Fibroblast of lung (primary cell): Measurements from ENCODE around the gene PDE5A.
A peak's percentile ranks its signal among the peaks of the same experiment; 100 is the strongest.

ENCODE experiments used
- EZH2 ChIP-seq: IDR thresholded peaks from 2 replicates; pipeline ENCODE4 v1.5.1; 2012; ENCODE audit warnings: low read length, control low read depth, mild to moderate bottlenecking; ENCODE audit errors: missing control alignments
- TF ChIP-seq, protein P1 (sequence below), 2 donors: IDR thresholded peaks in 1 of 2; conservative IDR thresholded peaks in 1 of 2; 1 replicate in 1 of 2; 2 replicates in 1 of 2; pipeline ENCODE4 v1.5.1; 2011 to 2012; ENCODE audit warnings: low read length in 2 of 2, control low read depth in 1 of 2, inconsistent platforms in 1 of 2, low read depth in 1 of 2, mild to moderate bottlenecking in 1 of 2

DNA sequence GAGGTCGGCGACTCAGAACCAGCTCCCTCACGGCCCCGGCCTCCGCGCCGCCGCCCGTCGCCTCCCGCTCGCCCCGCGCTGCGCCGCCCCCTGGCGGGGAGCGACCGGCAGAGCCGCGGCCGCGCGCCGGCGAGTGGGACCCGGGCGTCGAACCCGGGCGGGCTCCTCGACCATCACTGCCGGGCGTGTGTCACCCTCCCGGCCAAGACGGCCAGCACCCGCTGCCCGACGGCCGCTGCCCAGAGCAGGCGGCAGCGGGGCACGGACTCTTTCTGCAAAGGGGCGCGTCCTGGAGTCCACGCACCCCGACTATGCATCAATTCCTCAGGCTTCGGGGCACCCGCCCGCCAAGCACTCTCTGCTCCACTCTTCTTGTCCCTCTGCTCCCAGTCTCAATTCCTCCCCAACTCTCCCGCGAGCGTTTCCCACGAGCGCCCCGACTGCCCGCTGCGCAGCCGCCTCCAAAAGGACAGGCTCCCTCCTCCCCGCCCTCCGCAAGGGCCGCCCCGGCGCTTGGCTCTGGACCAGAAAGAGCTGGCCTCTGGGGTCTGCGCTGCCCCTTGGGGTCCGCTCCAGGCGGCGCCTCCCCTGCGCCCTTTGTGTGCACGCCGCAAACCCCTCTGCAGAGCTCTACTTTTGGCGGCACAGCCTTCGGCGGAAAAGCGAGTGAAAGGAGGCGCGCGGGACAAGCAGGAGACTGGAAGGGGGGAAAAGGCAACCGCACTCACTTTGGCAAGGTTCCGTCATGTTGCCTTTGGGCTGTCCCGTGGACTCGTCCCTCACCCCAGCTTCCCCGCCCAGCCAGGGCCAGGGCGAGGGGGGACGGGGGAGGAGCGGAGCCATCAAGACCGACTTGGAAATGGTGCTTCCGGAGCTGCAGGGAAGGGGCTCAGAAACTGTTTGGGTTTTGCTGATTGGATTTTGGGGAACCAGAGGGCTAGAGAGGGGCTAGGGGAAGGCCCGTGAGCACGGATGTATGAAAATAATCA, 1.0 kb downstream of the PDE5A start:
- TF ChIP-seq, protein P1, sequence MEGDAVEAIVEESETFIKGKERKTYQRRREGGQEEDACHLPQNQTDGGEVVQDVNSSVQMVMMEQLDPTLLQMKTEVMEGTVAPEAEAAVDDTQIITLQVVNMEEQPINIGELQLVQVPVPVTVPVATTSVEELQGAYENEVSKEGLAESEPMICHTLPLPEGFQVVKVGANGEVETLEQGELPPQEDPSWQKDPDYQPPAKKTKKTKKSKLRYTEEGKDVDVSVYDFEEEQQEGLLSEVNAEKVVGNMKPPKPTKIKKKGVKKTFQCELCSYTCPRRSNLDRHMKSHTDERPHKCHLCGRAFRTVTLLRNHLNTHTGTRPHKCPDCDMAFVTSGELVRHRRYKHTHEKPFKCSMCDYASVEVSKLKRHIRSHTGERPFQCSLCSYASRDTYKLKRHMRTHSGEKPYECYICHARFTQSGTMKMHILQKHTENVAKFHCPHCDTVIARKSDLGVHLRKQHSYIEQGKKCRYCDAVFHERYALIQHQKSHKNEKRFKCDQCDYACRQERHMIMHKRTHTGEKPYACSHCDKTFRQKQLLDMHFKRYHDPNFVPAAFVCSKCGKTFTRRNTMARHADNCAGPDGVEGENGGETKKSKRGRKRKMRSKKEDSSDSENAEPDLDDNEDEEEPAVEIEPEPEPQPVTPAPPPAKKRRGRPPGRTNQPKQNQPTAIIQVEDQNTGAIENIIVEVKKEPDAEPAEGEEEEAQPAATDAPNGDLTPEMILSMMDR (conservative IDR thresholded peaks at IDR 0.05 in 1 of 2, IDR thresholded peaks at IDR 0.05 in 1 of 2; ENCODE audit: low read depth in 1 of 2, low read length in 2 of 2) = peak in 1 of 2 donors; percentile 23
- TF ChIP-seq EZH2 = no peak
